HepG2 (cell line): ENCODE data around the gene BCL7A. TPM values are rescaled to one million over a fixed set of nuclear protein-coding genes. Genes with fewer than 3 reads are reported as not detected.
A peak's percentile ranks its signal among the peaks of the same experiment; 100 is the strongest.

Source experiments
- ARNT2 ChIP-seq: sonication (generic); formaldehyde crosslinking; IDR thresholded peaks from 2 replicates; pipeline ENCODE4 v1.8.0; 2022; ENCODE audit warnings: mild to moderate bottlenecking, low read depth, missing genetic modification reagents, moderate library complexity
- CC2D1A ChIP-seq: sonication (generic); formaldehyde crosslinking; IDR thresholded peaks from 2 replicates; pipeline ENCODE4 v1.8.1; 2023; ENCODE audit warnings: mild to moderate bottlenecking, missing genetic modification reagents
- ETV6 ChIP-seq: sonication (generic); formaldehyde crosslinking; conservative IDR thresholded peaks from 2 replicates; pipeline ENCODE4 v1.4.0; 2020; ENCODE audit warnings: missing genetic modification reagents
- FIP1L1 ChIP-seq: fragments of 200-400 bp; formaldehyde crosslinking; IDR thresholded peaks from 2 replicates; pipeline ENCODE4 v1.6.1; 2018; ENCODE audit warnings: low read depth, mild to moderate bottlenecking, low read length, moderate library complexity, borderline replicate concordance; ENCODE audit not compliant: insufficient read depth
- IKZF5 ChIP-seq: IDR thresholded peaks from 2 replicates; pipeline ENCODE4 v1.6.1; 2018; ENCODE audit warnings: missing genetic modification reagents, mild to moderate bottlenecking, missing compliant biosample characterization
- NCOR1 ChIP-seq: fragments of 200-600 bp; sonication (generic); IDR thresholded peaks from 2 replicates; pipeline ENCODE4 v1.7.0; 2017; ENCODE audit warnings: antibody characterized with exemption, low read length, borderline replicate concordance
- RBFOX2 ChIP-seq: fragments of 200-400 bp; formaldehyde crosslinking; IDR thresholded peaks from 2 replicates; pipeline ENCODE4 v1.6.1; 2017; ENCODE audit warnings: low read depth, mild to moderate bottlenecking, low read length
- RNF219 ChIP-seq: sonication (generic); formaldehyde crosslinking; IDR thresholded peaks from 2 replicates; pipeline ENCODE4 v1.5.0; 2020; ENCODE audit warnings: mild to moderate bottlenecking, missing genetic modification reagents
- THAP7 ChIP-seq: sonication (generic); formaldehyde crosslinking; IDR thresholded peaks from 2 replicates; pipeline ENCODE4 v1.8.1; 2023; ENCODE audit warnings: mild to moderate bottlenecking, missing genetic modification reagents
- ZBTB10 ChIP-seq: sonication (generic); formaldehyde crosslinking; IDR thresholded peaks from 2 replicates; pipeline ENCODE4 v1.4.0; 2020; ENCODE audit warnings: missing genetic modification reagents, borderline replicate concordance
- ZBTB33 ChIP-seq: sonication (generic); formaldehyde crosslinking; IDR thresholded peaks from 2 replicates; pipeline ENCODE4 v1.4.0; 2020; ENCODE audit warnings: missing genetic modification reagents
- ZFX ChIP-seq: sonication (generic); formaldehyde crosslinking; IDR thresholded peaks from 2 replicates; pipeline ENCODE4 v1.4.0; 2020; ENCODE audit warnings: mild to moderate bottlenecking, low read depth, missing genetic modification reagents, moderate library complexity
- ZKSCAN1 ChIP-seq: fragments of 150-350 bp; IDR thresholded peaks from 2 replicates; pipeline ENCODE4 v1.6.1; 2014; ENCODE audit warnings: low read length
- ZNF605 ChIP-seq: sonication (generic); formaldehyde crosslinking; IDR thresholded peaks from 2 replicates; pipeline ENCODE4 v1.8.0; 2022; ENCODE audit warnings: mild to moderate bottlenecking, missing genetic modification reagents
- ZNF616 ChIP-seq: sonication (generic); formaldehyde crosslinking; IDR thresholded peaks from 2 replicates; pipeline ENCODE4 v1.5.0; 2020; ENCODE audit warnings: low read depth, mild to moderate bottlenecking, missing genetic modification reagents
- ZNF83 ChIP-seq: sonication (generic); formaldehyde crosslinking; IDR thresholded peaks from 2 replicates; pipeline ENCODE4 v1.4.0; 2020; ENCODE audit warnings: missing genetic modification reagents, mild to moderate bottlenecking, borderline replicate concordance
- ZSCAN22 ChIP-seq: sonication (generic); formaldehyde crosslinking; IDR thresholded peaks from 2 replicates; pipeline ENCODE4 v1.4.0; 2020; ENCODE audit warnings: mild to moderate bottlenecking, missing genetic modification reagents
- polyA plus RNA-seq, 8 experiments: library from polyadenylated mRNA; depleted of rRNA in 3 of 8; stranded (reverse) in 7 of 8; unstranded in 1 of 8; fragments of >200 nt; fragmentation: Illumina TruSeq in 4 of 8; extraction: Trizol in 4 of 8; gene quantifications; 2 replicates each; pipeline versions ENCODE4 v1.2.1 to v1.2.3, GENCODE V29; 2011 to 2016; ENCODE audit warnings: low read depth in 4 of 8, missing spikeins in 1 of 8, mixed read lengths in 1 of 8; ENCODE audit not compliant: insufficient read depth in 1 of 8
- total RNA-seq, 5 experiments: library from RNA; depleted of rRNA; stranded (reverse); fragments of >200 nt; fragmentation: Illumina TruSeq; extraction: Trizol; gene quantifications; 2 replicates each; pipeline ENCODE4 v1.2.3, GENCODE V29; 2016; ENCODE audit warnings: low read depth in 1 of 5

Gene BCL7A
- total and polyA plus RNA-seq, 2 of the 13 experiments (the other 11 are each of a cell fraction or from before 2014, with no cell fraction given): 4.1 to 6.2 TPM

GRCh38 chr12:122076743-122077495 is 55.2 kb downstream of the BCL7A start (continued):
- TF ChIP-seq ZBTB33 (peak; percentile 28; the same call in 1 of the 2 replicates), ZSCAN22 (CRISPR knock-in tag) (no peak), ZBTB10 (CRISPR knock-in tag) (no peak), ZNF605 (peak; percentile 9; the same call in 1 of the 2 replicates), FIP1L1 (no peak), NCOR1 (no peak), ETV6 (no peak), IKZF5 (CRISPR knock-in tag) (no peak), CC2D1A (CRISPR knock-in tag) (0 out of 2 replicates have a peak, but pooled peaks have one; percentile 45), ZNF83 (no peak), ZKSCAN1 (no peak), ZFX (CRISPR knock-in tag) (peak; percentile 46; the same call in 1 of the 2 replicates), THAP7 (CRISPR knock-in tag) (peak; percentile 69; the same call in 1 of the 2 replicates), RBFOX2 (no peak), ZNF616 (CRISPR knock-in tag) (no peak), ARNT2 (CRISPR knock-in tag) (no peak), RNF219 (no peak)
